Mucosa of gallbladder (tissue), 1 donor: Measurements from ENCODE around the gene FBXL16. TPM values are rescaled to one million over a fixed set of nuclear protein-coding genes. Genes with fewer than 3 reads are reported as not detected.

Source experiments
- DNase-seq: peaks from one replicate; pipeline ENCODE4 v3.0.0-alpha.2; 2020; ENCODE audit warnings: low spot score
- total RNA-seq: library from RNA; stranded (reverse); gene quantifications from one replicate; pipeline ENCODE4 v1.2.1, GENCODE V29; 2021
- donor health status: DM: no; HTN: no; CAD: no.

The FBXL16 gene
- total RNA-seq, 1 donor from 2014 or later = 0.78 TPM

DNA sequence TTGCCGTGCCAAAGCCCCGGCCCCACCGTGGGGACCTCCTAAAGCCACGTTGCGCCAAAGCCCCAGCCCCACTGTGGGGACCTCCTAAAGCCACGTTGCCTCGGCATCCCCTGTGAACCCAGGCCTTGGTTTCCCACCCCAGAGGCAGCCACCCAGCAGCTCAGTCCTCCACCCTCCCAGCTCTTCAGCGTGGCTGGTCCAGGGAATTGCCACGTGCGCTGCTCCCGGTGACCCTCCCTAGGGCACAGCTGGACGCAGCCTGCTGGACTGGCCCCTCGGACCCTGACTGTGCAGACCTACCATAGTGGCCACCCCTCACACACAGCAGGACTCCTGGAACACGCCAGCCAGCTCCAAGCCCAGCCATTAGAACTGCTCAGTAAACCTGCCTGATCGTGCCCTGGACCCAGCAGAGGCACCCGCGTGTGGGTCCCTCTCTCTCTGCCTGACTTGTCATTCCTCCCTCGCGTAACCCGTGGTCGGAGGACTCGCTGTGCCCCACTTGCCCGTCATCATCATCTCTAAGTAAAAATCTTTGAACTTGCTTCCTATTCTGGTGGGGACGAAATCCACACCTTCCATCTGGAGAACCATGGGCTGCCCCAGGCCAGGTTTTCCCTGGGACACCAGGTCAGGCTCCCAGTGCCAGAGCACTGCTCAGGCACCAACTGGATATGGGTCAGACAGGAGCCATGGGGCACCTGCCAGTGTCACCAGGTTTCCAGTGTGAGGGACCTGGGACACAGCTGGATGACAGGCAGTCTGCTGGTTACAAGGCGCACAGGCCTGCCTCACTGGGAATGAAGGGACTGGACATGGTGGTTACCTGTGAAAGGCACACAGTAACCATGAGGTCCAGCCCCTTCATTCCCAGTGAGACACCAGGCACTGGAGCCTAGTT lies 29.6 kb upstream of the FBXL16 start:
- DNase-seq = no peak

DNA sequence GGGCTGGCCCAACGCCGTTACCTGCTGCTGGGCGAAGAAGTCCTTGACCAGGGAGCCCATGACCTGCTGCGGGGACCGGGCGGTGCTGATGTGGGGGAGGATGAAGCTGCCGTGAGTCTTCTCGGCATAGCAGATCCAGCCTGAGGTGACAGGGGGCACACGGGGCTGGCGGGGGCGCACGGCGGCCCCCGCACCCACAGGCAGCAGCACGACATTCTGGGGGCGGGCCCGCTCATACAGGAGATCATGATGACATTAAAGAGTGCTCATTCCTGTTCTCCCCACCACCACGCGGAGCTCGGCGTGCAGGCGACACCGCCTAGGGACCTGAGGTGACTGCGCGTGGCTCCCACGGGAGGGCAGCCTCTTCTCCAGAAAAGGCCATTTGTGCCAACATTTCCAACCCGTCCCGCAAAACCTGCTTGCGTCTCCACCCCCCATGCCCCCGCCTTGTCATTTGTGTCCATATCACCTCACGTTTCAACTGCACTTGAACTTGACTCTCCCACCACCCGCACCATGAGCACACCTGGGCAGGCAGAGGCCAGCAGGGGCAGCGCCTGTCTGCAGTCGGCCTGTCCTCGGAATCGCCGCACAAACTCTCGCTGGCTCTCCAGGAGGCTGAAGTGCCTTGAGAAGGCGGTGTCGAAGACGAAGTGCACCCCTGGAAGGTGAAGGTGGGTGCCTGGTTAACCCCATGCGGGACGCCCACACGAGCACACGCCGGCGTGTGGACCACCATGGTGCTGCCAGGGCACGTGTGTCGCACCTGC lies 28.8 kb upstream of the FBXL16 start:
- DNase-seq = no peak

DNA sequence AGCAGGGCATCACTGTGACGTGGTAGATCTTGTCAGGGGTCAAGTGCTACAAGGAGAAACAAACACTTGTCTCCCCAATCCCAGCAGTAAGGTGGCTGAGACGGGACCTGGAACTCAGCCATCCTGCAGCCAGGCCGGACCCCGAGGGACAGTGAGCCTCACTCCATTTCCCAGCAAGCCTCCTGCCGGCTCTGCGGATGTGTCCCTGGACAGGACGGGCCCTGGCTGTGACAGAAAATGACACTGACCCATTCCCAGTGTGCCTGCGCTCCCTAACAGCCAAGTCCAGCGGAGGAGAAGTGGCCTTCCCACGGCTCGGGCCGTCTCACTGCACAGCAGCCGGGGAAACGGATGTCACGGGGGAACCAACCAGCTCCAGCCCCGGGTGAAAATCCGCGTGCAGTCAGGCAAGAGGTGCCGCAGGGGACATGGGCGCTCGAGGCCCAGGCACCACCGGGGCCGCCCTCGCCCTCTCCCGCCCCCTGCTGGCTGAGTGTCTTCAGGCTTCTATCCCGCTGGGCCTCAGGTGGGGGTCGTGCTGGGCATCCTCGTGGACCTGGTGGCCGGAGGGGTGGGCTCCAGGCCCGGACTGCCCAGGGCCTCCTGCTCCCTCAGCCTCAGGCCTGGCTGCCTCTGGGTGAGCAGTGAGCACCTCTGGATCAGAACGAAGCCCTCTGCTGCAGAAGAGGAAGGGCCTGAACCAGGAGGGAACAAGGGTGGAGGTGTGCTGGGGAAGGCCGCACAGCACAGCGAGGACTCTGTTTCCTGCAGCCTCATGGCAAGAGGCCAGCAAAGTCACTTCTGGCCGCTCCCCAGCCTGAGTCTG lies 28.0 kb upstream of the FBXL16 start:
- DNase-seq = no peak

DNA sequence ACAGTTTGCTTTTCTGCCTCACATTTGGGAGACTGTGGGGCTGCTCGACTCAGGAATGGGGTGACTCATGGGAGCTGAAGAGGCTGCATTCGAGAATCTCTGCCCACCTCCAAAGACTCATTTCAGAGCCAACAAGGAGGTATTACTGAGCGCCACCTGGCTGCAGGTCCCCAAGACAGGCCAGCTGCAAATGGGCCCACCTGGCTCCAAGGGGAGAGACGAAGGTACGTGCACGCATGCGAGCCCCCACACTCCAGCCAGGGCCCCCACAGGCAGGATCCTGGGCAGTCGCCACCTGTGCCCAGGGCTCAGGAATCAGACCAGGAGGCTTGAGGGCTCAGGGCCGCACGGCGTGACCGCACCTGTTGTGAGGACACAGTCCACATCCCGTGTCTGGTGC lies 27.3 kb upstream of the FBXL16 start:
- no peak for DNase-seq

DNA sequence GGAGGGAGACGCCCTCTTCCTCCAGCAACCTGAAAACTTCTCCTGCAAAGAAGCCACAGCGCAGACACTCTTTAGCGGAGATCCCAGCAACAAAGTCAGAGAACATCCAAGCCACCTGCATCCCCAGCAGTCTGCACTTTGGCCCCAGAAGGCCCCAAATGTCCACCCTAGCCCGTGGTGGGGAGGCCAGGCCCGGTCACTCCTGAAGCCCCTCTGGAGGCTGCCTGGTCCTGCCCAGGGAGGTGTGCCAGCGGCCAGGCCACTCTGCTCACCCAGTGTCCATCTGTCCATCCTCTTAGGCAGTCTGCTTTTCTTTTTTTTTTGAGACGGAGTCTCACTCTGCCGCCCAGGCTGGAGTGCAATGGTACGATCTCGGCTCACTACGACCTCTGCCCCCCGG lies 26.7 kb upstream of the FBXL16 start:
- no peak for DNase-seq

DNA sequence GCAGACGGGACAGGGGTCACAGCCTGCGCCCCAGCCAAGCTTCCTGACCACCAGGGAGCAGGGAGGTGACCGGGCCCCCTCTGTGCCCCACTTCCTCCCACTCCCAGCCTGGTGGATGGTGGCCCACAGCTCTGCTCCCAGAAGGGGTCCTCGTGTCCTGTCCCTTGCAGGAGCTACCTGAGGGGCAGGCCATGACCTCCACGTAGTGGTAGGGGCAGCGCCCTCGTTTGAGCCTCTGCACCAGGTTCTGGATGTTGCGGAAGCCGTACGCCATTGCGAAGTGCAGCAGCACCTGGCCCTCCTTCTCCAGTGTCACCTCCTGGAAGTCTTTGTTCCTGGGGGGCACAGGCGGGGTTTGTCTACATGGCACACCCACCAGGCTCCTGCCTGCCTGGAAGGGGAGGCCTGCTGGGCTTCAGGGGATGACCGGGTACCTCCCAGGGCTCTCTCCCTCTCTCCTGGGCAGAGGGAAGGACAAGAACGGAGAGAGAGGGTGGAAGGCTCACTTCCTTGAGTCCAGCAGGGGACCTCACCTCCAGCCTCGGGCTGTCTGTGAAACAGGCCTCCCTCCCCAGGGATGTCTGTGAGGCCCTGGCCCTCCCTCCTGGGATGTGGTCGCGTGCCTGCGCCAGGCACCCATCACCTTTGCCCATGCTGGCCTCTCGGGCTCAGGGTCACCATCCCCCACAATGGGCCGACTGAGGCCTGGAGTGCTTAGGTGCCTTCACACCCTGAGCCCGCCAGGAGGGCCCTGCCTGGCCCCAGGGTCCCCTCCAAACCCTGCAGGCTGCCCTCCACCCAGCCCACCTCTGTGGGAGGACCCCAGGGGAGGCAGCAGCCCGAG lies 25.3 kb upstream of the FBXL16 start:
- no peak for DNase-seq

DNA sequence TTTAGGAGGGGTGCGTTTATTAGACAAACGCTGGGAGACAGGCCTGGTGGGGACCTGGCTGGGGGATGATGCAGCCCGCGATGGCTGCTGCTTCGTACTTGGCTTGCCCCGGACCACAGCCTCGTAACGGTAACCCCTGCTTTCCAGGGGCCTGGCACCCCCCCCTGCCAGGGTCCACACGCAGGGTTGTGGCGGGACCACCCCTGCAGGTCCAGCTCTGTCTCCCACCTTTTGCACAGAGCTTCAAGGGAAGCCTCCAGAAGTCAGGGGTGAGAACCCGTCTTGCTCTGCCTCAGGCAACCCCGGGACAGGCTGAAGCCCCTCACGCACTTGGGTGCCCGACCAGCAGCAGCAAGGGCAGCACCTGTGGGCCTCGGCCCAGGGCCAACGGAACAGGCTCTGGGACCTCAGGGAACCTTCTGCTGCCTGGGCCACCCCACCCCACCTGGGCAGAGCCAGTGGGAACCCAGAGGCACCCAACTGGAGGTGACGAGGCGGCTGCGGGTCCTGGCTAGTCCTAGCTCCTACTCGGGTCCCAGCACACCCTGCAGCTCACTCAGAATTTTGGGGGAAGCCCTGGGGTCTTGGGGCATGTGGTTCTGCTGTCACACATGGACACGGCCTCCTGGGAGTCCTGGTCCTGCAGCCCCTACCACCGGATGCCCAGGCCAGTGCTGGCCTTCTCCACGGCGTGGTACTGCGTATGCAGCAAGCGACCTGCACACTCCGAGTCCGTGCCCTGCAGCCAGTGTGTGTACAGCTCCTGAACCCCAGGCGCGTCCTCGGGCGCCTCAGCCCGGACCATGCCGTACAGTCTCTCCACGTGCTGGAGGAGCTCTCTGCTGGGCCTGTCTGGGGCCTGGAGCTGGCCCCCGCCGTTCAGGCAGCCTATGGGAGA lies 24.4 kb upstream of the FBXL16 start:
- no peak for DNase-seq

DNA sequence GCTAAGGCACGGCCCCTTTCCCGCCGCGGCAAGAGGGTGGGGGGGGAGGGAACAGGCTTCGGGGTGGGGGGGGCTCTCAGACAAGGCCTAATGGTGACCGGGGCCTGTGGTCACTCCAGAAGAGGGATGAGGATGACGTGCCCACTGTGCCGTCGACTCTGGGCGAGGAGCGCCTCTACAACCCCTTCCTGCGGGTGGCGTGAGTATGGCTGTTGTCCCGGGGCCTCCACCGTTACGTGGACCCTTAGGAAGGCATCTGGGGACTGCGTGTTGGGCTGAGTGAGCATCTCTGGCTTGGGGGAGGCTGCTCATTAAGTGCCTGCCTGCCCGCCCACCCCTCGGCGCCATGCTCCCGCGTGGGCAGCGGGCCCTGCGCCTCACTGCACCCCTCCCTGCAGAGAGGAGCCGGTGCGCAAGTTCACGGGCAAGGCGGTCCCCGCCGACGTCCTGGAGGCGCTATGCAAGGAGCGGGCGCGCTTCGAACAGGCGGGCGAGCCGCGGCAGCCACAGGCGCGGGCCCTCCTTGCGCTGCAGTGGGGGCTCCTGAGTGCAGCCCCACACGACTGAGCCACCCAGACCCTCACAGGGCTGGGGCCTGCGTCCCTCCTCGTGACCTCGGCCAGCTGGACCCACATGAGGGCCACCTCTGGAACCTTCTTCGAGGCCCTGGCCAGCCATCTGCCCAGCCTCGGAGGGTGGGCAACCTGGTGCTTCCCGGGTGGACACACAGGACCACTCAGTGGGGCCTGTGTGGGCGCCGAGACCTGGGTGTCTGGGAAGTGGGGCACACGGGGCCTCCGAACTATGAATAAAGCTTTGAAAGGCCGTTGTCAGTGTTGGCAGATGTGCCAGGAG lies 23.5 kb upstream of the FBXL16 start:
- no peak for DNase-seq

DNA sequence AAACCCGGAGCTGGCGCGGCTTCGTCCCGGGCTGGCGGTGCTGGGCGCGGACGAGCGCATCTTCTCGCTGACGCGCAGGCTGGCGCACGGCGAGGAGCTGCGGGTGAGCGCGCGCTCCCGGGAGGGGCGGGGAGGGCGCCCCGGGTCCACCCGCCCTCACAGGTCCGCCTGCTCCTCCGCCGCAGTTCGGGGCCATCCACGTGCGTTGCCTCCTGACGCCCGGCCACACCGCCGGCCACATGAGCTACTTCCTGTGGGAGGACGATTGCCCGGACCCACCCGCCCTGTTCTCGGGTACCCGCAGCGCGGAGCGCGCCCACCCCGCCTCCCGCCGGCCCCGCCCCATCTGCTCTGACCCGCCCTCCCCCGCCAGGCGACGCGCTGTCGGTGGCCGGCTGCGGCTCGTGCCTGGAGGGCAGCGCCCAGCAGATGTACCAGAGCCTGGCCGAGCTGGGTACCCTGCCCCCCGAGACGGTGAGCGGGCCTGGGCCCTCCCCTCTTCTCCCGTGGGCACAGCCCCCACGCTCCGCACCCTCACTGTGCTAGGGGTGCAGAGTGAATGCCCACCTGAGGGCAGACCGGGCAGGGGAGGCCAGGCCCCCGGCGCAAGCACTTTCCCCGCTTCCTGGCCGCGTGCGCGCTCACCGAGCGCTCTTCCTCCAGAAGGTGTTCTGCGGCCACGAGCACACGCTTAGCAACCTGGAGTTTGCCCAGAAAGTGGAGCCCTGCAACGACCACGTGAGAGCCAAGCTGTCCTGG lies 22.7 kb upstream of the FBXL16 start:
- DNase-seq = peak; percentile 57

DNA sequence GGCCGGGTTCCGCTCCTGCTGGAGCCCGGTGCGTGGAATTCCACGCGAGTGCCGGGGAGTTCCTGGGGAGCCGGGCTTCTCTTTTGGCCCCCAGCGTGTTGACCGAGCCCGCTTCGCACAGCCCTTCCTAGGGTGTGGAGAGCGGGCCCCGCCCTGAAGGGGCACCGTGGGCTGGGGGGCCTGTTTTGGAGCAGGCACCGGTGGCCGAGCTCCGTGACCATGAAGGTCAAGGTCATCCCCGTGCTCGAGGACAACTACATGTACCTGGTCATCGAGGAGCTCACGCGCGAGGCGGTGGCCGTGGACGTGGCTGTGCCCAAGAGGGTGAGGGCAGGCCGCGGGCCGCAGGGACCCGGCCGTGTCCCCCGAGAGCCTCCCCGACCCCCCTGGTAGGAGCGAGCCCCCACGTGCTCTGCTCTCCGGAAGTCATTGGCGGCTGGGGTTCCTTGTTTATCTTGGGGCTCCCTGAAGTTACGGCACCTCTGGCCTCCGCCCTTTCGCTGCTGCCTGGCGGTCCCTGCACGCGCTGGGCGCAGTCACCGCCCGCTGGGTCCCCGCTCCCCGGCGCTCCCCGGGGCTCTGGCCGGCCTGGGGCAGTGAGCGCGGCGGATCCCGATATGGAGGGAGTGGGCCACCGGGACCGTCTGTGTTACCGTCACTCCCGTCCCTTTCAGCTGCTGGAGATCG lies 21.8 kb upstream of the FBXL16 start:
- no peak for DNase-seq

DNA sequence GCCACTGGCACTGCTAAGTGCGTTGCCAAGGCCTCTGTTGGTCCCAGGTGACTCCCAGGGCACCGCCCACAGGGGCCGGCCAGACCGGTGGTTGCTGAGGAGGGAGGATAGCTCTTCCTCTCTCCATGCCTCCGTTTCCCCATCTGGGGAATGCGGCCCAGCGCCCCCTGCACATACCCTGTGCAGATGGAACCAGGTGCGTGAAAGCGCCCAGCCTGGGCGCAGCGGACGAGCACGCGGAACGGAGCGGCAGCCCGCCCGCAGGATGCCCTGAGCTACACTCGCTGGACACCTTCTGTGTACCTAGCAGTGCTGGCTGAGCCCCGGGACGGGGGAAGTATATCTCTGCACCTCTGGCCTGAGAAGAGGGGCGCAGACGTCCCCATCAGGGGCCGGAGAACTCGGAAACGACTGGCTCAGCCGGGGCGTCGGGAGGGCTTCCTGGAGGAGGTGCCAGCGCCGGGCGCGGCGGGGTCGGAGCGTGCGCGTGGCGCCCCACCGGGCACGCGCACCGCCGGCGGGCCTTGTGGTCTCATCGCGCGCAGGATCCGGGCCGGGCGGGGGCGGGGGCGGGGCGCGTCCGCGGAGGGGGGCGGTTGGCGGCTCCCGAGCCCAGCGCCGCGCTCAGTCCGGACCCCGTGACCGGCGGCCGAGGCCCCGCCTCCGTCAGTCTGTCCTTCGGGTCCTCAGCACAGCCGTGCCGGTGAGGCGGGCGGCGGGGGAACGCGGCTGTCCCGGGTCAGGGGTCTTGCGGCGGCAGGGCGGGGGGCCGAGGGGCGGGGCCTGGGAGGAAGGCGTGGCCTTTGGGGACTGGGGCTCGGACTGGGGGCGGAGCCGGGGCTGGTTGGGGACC lies 21.1 kb upstream of the FBXL16 start, which contains the start of the genes CCDC78 and HAGHL:
TSS of gene CCDC78 (minus strand) at position 6 of the 853 bp plus-strand sequence. CDS start 76 bp downstream, outside the sequence.
TSS of gene HAGHL (plus strand) at position 669 of the 853 bp plus-strand sequence. CDS start 404 bp downstream, outside the sequence.
- peak; percentile 53 for DNase-seq

DNA sequence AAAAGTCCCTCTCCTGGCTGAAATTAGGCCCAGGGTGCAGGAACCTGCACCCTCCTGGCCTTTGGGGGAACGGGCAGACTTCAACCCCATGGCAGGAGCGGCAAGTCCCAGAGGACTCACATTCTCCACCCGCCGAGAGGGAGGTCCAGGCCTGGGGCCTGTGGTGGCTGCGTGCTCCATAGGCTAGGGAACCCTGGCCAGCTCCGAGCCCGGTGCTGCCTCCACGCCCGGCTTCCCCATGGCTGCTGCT lies 20.5 kb upstream of the FBXL16 start:
- DNase-seq = no peak

DNA sequence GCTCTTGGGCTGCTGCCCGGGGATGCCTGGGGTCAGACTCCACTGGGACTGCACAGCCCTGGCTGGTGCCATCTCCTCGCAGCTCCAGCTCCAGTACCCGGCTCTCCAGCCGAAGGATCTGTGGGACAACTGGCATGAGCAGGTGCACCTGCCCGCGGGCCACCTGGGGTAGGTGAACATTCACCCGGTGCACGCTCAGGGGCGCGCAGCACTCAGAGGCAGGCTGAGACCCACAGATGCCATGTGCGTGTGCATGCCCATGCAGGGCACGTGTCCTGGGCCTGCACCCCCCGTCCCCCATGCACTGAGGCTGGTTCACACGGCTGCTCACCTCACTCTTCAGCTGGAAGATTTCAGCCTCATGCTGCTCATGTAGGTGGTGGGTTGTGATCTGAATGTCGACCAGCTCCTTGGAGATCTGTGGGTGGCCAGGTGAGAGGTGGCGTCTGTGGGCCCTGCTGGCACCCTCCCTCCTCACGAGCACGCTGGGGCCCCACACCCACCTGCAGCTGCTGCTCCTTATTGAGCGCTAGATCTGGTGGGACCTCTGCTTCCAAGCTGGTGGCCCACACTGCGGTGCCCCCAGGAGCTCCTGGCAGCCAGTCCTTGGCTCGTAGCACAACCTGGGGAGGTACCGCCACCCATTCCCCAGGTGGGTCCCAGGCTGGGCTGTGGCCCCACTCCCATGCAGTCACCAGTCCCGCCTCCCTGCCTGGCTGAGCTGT lies 20.0 kb upstream of the FBXL16 start:
- DNase-seq = no peak

DNA sequence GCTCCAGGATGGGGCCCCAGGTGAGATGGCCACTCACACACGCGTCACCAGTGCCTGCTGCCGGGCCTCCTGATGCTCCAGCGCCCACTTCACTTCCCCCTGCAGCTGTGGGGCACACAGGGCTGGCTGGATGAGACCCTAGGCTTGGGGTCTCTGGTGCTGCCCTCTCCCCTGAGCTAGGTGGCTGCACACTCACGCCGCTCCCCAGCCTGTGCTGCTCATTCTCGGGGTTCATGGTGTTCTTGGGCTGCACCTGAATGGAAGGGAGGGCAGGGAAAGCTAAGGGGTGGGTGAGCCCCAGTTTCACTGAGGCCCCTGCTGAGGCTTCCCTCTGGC lies 19.4 kb upstream of the FBXL16 start:
- no peak for DNase-seq

DNA sequence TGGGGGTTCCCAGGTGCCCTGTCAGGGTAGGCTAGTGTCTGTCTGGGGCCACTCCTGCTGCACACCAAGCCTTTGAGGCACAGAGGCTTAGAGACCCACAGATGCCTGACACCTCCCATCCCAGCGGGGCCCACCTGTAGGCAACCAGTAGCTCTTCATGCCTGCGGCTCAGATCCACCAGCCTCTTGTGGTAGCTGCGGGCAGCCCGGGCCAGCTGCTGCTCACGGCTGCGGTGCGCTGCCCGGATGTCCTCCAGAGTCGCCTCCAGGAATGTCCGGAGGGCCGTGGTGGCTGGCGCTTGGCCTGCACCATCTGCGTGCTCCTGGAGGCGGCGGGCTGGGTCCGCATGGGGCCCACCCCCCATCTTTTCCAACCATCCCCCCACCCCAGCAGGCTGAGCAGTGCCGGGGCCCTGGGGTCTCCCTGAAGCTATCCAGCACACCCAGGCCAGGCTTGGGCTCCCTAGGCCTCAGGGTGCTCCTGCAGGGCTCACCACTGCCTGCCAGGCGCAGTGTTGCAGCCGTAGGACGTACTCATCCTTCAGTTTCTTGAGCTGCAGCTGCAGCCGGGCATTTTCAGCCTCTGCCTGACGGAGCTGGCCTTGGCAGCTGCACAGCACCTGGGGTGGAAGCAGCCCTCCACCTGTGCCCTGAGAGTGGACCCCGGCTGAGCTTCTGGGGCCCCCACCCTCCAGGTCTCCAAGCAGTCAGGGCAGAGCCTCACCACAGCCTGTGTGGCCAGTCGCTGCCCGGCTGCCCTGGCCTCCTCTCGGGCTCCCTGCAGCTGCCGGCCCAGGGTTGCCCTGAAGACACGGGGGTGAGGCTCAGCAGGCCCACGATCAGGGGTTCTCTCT lies 18.8 kb upstream of the FBXL16 start:
- DNase-seq = no peak
